CD14-positive monocyte (primary cell): ENCODE results near the gene PLCB1. TPM values are rescaled to one million over a fixed set of nuclear protein-coding genes. Genes with fewer than 3 reads are reported as not detected.

Experiments
- DNase-seq, 3 donors: peaks; one replicate each; pipeline ENCODE4 v3.0.0-alpha.2; 2011 to 2022
- H2AFZ ChIP-seq: 2 replicates; pipeline ENCODE4 v1.6.0; 2012; ENCODE audit warnings: mild to moderate bottlenecking, low read depth, low read length, inconsistent platforms; ENCODE audit not compliant: insufficient read depth, poor library complexity, severe bottlenecking
- H3K27ac ChIP-seq, 2 donors: 1 replicate in 1 of 2; 2 replicates in 1 of 2; pipeline ENCODE4 v1.5.1; 2012 to 2013; ENCODE audit warnings: low read length in 2 of 2, control low read depth in 1 of 2, inconsistent platforms in 1 of 2, low read depth in 1 of 2, mild to moderate bottlenecking in 1 of 2
- H3K27me3 ChIP-seq, 2 donors: one replicate each; pipeline versions ENCODE4 v1.6.0 to v1.6.1; 2011 to 2013; ENCODE audit warnings: low read length in 2 of 2; ENCODE audit not compliant: control insufficient read depth in 2 of 2, insufficient read depth in 2 of 2
- H3K36me3 ChIP-seq, 2 donors: replicated peaks in 1 of 2; 1 replicate in 1 of 2; 2 replicates in 1 of 2; pipeline versions ENCODE4 v1.5.1 to v1.6.1; 2012 to 2013; ENCODE audit warnings: low read length in 2 of 2, control low read depth in 1 of 2, inconsistent platforms in 1 of 2, mild to moderate bottlenecking in 1 of 2; ENCODE audit not compliant: insufficient read depth in 2 of 2, control insufficient read depth in 1 of 2
- H3K4me1 ChIP-seq, 2 donors: 1 replicate in 1 of 2; 2 replicates in 1 of 2; pipeline versions ENCODE4 v1.5.1 to v1.6.1; 2012 to 2013; ENCODE audit warnings: low read length in 2 of 2, control low read depth in 1 of 2, inconsistent platforms in 1 of 2, mild to moderate bottlenecking in 1 of 2, moderate library complexity in 1 of 2; ENCODE audit not compliant: insufficient read depth in 2 of 2, control insufficient read depth in 1 of 2
- H3K4me2 ChIP-seq: replicated peaks from 2 replicates; pipeline ENCODE3; 2012; ENCODE audit warnings: low read length, moderate library complexity, mild to moderate bottlenecking; ENCODE audit not compliant: poor library complexity, severe bottlenecking; ENCODE audit errors: extremely low read depth
- H3K4me3 ChIP-seq, 3 experiments: fragments of 200-600 bp in 1 of 3; sonication (generic) in 1 of 3; replicated peaks in 1 of 3; 1 replicate in 2 of 3; 2 replicates in 1 of 3; pipeline ENCODE4 v1.5.1; 2011 to 2013; ENCODE audit warnings: low read length in 3 of 3, mild to moderate bottlenecking in 3 of 3, control low read depth in 2 of 3, low read depth in 2 of 3, inconsistent platforms in 1 of 3, moderate library complexity in 1 of 3
- H3K79me2 ChIP-seq: 2 replicates; pipeline ENCODE4 v1.6.0; 2012; ENCODE audit warnings: mild to moderate bottlenecking, control low read depth, inconsistent platforms, low read length, moderate library complexity; ENCODE audit not compliant: insufficient read depth
- H3K9ac ChIP-seq: 2 replicates; pipeline ENCODE4 v1.6.0; 2017; ENCODE audit warnings: low read length, mild to moderate bottlenecking; ENCODE audit not compliant: insufficient read depth, poor library complexity, severe bottlenecking
- H3K9me3 ChIP-seq, 2 donors: replicated peaks in 1 of 2; 1 replicate in 1 of 2; 2 replicates in 1 of 2; pipeline versions ENCODE4 v1.5.1 to v1.6.1; 2012 to 2013; ENCODE audit warnings: low read length in 2 of 2, control low read depth in 1 of 2; ENCODE audit not compliant: control insufficient read depth in 1 of 2, insufficient read depth in 1 of 2
- H4K20me1 ChIP-seq: 2 replicates; pipeline ENCODE4 v1.6.0; 2012; ENCODE audit warnings: mild to moderate bottlenecking, low read length, control low read depth, moderate library complexity; ENCODE audit not compliant: insufficient read depth
- H3K27ac Mint-ChIP-seq, 7 donors: one replicate each; pipeline ENCODE4 v1.8.0; 2020; ENCODE audit warnings: mild to moderate bottlenecking in 7 of 7, mixed read lengths in 7 of 7, moderate library complexity in 6 of 7, inconsistent platforms in 2 of 7
- H3K27me3 Mint-ChIP-seq, 3 donors: one replicate each; pipeline ENCODE4 v1.8.0; 2021 to 2022; ENCODE audit warnings: low read depth in 3 of 3, mild to moderate bottlenecking in 3 of 3, mixed read lengths in 3 of 3, moderate library complexity in 3 of 3, inconsistent platforms in 1 of 3
- H3K36me3 Mint-ChIP-seq, 2 donors: one replicate each; pipeline ENCODE4 v1.8.0; 2020; ENCODE audit warnings: mixed read lengths in 2 of 2, inconsistent platforms in 1 of 2, mild to moderate bottlenecking in 1 of 2
- H3K4me1 Mint-ChIP-seq: one replicate; pipeline ENCODE4 v1.8.0; 2020; ENCODE audit warnings: mild to moderate bottlenecking, mixed read lengths
- H3K4me3 Mint-ChIP-seq, 2 donors: one replicate each; pipeline ENCODE4 v1.8.0; 2020; ENCODE audit warnings: mild to moderate bottlenecking in 2 of 2, mixed read lengths in 2 of 2, moderate library complexity in 1 of 2
- H3K9me3 Mint-ChIP-seq, 7 donors: one replicate each; pipeline ENCODE4 v1.8.0; 2020 to 2022; ENCODE audit warnings: mixed read lengths in 7 of 7, mild to moderate bottlenecking in 6 of 7, moderate library complexity in 6 of 7, inconsistent platforms in 2 of 7
- CTCF ChIP-seq: fragments of 200-600 bp; IDR thresholded peaks from one replicate; pipeline ENCODE4 v1.8.0; 2022; ENCODE audit warnings: antibody characterized with exemption, mild to moderate bottlenecking
- WGBS: methylation state at CpG from one replicate; pipeline ENCODE4 v1.1.5; 2013; ENCODE audit warnings: missing lambda C conversion rate; ENCODE audit not compliant: insufficient coverage; 5-methylcytosine and 5-hydroxymethylcytosine counted together
- intact Hi-C, 2 donors: fragments of 100-400 bp; cut with micrococcal nuclease; formaldehyde crosslinking; loops; one replicate each; pipeline versions ENCODE4 v1.15.0 to v1.15.1; 2023
- polyA plus RNA-seq, 3 donors: library from polyadenylated mRNA; depleted of rRNA in 1 of 3; unstranded in 2 of 3; stranded (reverse) in 1 of 3; fragments of 300-500 nt in 2 of 3; fragments of >200 nt in 1 of 3; fragmentation: Illumina TruSeq in 2 of 3; gene quantifications; 1 replicate in 2 of 3; 2 replicates in 1 of 3; pipeline ENCODE4 v1.2.3, GENCODE V29; 2012 to 2021

Gene PLCB1
- polyA plus RNA-seq, 3 donors = 8.6 to 16.4 (median 13.2) TPM

- Mint-ChIP-seq H3K4me3 (no peak overlapping the region), H3K27me3 (no peaks in the 10 kb centered on the region)
- TF ChIP-seq CTCF = no peak
Measured at GRCh38 chr20:8118760-8119159, 13.3 kb upstream of the PLCB1 start.

DNA sequence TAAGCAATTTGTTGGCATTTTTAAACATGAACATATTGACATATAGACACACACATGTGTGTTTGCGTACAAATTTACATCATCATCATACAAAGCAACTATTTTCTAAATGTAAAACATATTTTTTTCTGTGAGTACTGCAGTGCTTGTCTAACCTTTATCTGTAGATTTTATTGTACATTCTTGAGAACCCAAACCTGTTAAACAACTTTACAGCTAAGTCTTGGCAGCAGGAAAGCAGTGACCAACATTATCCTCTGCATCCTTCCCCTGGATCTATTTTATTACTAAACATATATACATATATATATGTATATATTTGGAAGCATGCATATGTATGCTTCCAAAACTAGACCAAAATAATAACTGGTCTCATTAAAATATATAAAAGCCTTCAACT, 10.4 kb upstream of the PLCB1 start:
- H3K4me1 ChIP-seq = no peaks in the 10 kb centered on the region
- no CpG with 5 or more reads among the region's 1 CpG for WGBS
- Mint-ChIP-seq H3K27me3 (peaks cover 0 to 2% (median 0%) of the 10 kb centered on the region in 3 donors), H3K36me3 (no peaks in the 10 kb centered on the region), H3K4me3 (no peak overlapping the region), H3K9me3 (no peaks in the 10 kb centered on the region), H3K27ac (no peak overlapping the region), H3K4me1 (no peaks in the 10 kb centered on the region)
- H3K36me3 ChIP-seq = no peaks in the 10 kb centered on the region
- H2AFZ ChIP-seq = no peak overlapping the region
- no peaks in the 10 kb centered on the region for H3K27me3 ChIP-seq
- no peak overlapping the region for H3K9ac ChIP-seq
- no peaks in the 10 kb centered on the region for H3K9me3 ChIP-seq
- no peak for DNase-seq
- no peak for TF ChIP-seq CTCF
- H3K27ac ChIP-seq = no peak overlapping the region
- no peak overlapping the region for H3K4me2 ChIP-seq
- no peaks in the 10 kb centered on the region for H4K20me1 ChIP-seq
- intact Hi-C loops = no loop called here
- H3K79me2 ChIP-seq = no peaks in the 10 kb centered on the region
- H3K4me3 ChIP-seq = no peak overlapping the region

More at GRCh38 chr20:8118760-8119159, 13.3 kb upstream of the PLCB1 start:
- no peak overlapping the region for H3K4me3 ChIP-seq
- no peak for DNase-seq
- no peaks in the 10 kb centered on the region for H4K20me1 ChIP-seq
- no peaks in the 10 kb centered on the region for H3K9me3 ChIP-seq
- no peaks in the 10 kb centered on the region for H3K4me1 ChIP-seq
- no peaks in the 10 kb centered on the region for H3K36me3 Mint-ChIP-seq
- H3K4me2 ChIP-seq = no peak overlapping the region
- no peaks in the 10 kb centered on the region for H3K4me1 Mint-ChIP-seq
- intact Hi-C loops = no loop called here
- H3K27me3 ChIP-seq = no peaks in the 10 kb centered on the region
- H3K9me3 Mint-ChIP-seq = peaks cover 0 to 5% (median 2%) of the 10 kb centered on the region in 7 donors
- H3K79me2 ChIP-seq = no peaks in the 10 kb centered on the region
- H3K27ac Mint-ChIP-seq = no peak overlapping the region
- H3K9ac ChIP-seq = no peak overlapping the region
- WGBS = no CpG with 5 or more reads among the region's 1 CpG
- H2AFZ ChIP-seq = no peak overlapping the region
- H3K27ac ChIP-seq = no peak overlapping the region
- H3K36me3 ChIP-seq = no peaks in the 10 kb centered on the region
